HepG2 (cell line): Measurements from ENCODE around the gene REPIN1. TPM values are rescaled to one million over a fixed set of nuclear protein-coding genes. Genes with fewer than 3 reads are reported as not detected.
A peak's percentile ranks its signal among the peaks of the same experiment; 100 is the strongest.

ENCODE experiments used
- ATAC-seq: fragments of 200-7000 bp; cut with Tn5 transposase; 3 replicates; pipeline ENCODE4 v1.9.1; 2020; ENCODE audit warnings: mild to moderate bottlenecking, moderate library complexity
- BruUV-seq: library from RNA; stranded (reverse); fragments of 400-500 nt; replicated peaks from 2 replicates; lab custom pipeline; 2021; lab: Mats Ljungman, UMichigan
- CTCF ChIA-PET: fragments of 300-600 bp; formaldehyde crosslinking; extraction: SDS; loops from one replicate; lab custom pipeline; 2021; ENCODE audit warnings: low total read pairs, inconsistent platforms, low intra/inter-chr PET ratio; lab: Yijun Ruan, JAX
- POLR2A ChIA-PET: fragments of 350-600 bp; sonication (Branson Sonifier 250); formaldehyde crosslinking; loops from one replicate; lab custom pipeline; 2020; ENCODE audit warnings: antibody characterized with exemption, inconsistent platforms; lab: Yijun Ruan, JAX
- DNase-seq: peaks from one replicate; pipeline ENCODE4 v3.0.0-alpha.2; 2015; ENCODE audit warnings: low spot score
- FAIRE-seq: peaks from 3 replicates; lab custom pipeline; 2011; peaks lifted over from hg19 to GRCh38; lab: Jason Lieb, UNC
- H2AFZ ChIP-seq: one replicate; pipeline ENCODE4 v1.6.1; 2011; ENCODE audit warnings: low read length, inconsistent platforms
- H3K27ac ChIP-seq: fragments of 300-600 bp; 3 replicates; pipeline ENCODE4 v1.8.0; 2011; ENCODE audit warnings: mixed run types, mild to moderate bottlenecking, mixed read lengths, low read length, inconsistent platforms; ENCODE audit not compliant: insufficient read depth; ENCODE audit errors: extremely low read length
- H3K27me3 ChIP-seq, 2 experiments: fragments of 200-600 bp in 1 of 2; 2 replicates in 1 of 2; 3 replicates in 1 of 2; pipeline versions ENCODE4 v1.6.0 to v1.8.0; 2011; ENCODE audit warnings: low read length in 2 of 2, mild to moderate bottlenecking in 2 of 2, moderate library complexity in 2 of 2, inconsistent platforms in 1 of 2; ENCODE audit not compliant: insufficient read depth in 2 of 2, control insufficient read depth in 1 of 2
- H3K36me3 ChIP-seq, 2 experiments: fragments of 200-600 bp in 1 of 2; replicated peaks in 1 of 2; 2 replicates in 1 of 2; 3 replicates in 1 of 2; pipeline versions ENCODE4 v1.5.1 to v1.8.0; 2011; ENCODE audit warnings: low read length in 2 of 2, inconsistent platforms in 1 of 2; ENCODE audit not compliant: insufficient read depth in 2 of 2, control insufficient read depth in 1 of 2
- H3K4me1 ChIP-seq: 2 replicates; pipeline ENCODE4 v1.5.1; 2012; ENCODE audit warnings: low read length, inconsistent platforms; ENCODE audit not compliant: insufficient read depth
- H3K4me2 ChIP-seq: 2 replicates; pipeline ENCODE4 v1.6.0; 2011; ENCODE audit warnings: low read depth, low read length, inconsistent platforms
- H3K4me3 ChIP-seq, 3 experiments: fragments of 200-600 bp in 1 of 3; sonication (generic), shearing (Covaris generic) in 1 of 3; replicated peaks in 1 of 3; 2 replicates each; pipeline ENCODE4 v1.5.1; 2011 to 2016; ENCODE audit warnings: low read length in 3 of 3, inconsistent platforms in 2 of 3, low read depth in 2 of 3, mild to moderate bottlenecking in 2 of 3, control low read depth in 1 of 3, mixed read lengths in 1 of 3; ENCODE audit not compliant: insufficient read depth in 1 of 3
- H3K79me2 ChIP-seq: one replicate; pipeline ENCODE4 v1.6.1; 2011; ENCODE audit warnings: low read length, inconsistent platforms; ENCODE audit not compliant: insufficient read depth
- H3K9ac ChIP-seq: 2 replicates; pipeline ENCODE4 v1.6.0; 2011; ENCODE audit warnings: mild to moderate bottlenecking, low read depth, low read length, inconsistent platforms; ENCODE audit not compliant: insufficient read depth
- H3K9me3 ChIP-seq: 2 replicates; pipeline ENCODE4 v1.5.1; 2012; ENCODE audit warnings: mild to moderate bottlenecking, low read length
- H4K20me1 ChIP-seq: 2 replicates; pipeline ENCODE4 v1.6.0; 2011; ENCODE audit warnings: inconsistent platforms, mild to moderate bottlenecking, low read length, moderate library complexity; ENCODE audit not compliant: insufficient read depth
- AGO2 ChIP-seq: fragments of 200-400 bp; formaldehyde crosslinking; optimal IDR thresholded peaks from 2 replicates; pipeline ENCODE3; 2017; ENCODE audit warnings: mild to moderate bottlenecking, low read depth, low read length, moderate library complexity
- MBD4 ChIP-seq: IDR thresholded peaks from 2 replicates; pipeline ENCODE4 v1.6.1; 2012; ENCODE audit warnings: low read length, inconsistent platforms, borderline replicate concordance
- MEF2D ChIP-seq: sonication (generic); formaldehyde crosslinking; IDR thresholded peaks from 2 replicates; pipeline ENCODE4 v1.5.1; 2020; ENCODE audit warnings: mild to moderate bottlenecking, missing genetic modification reagents
- POLR2G ChIP-seq: fragments of 200-400 bp; formaldehyde crosslinking; IDR thresholded peaks from 2 replicates; pipeline ENCODE4 v1.6.1; 2018; ENCODE audit warnings: mild to moderate bottlenecking, low read depth, low read length, moderate library complexity
- RBM22 ChIP-seq: fragments of 200-400 bp; formaldehyde crosslinking; optimal IDR thresholded peaks from 2 replicates; pipeline ENCODE3; 2017; ENCODE audit warnings: mild to moderate bottlenecking, low read length, moderate library complexity
- TEAD3 ChIP-seq: optimal IDR thresholded peaks from 2 replicates; pipeline ENCODE3; 2016; ENCODE audit warnings: borderline replicate concordance
- ZBTB39 ChIP-seq: sonication (generic); formaldehyde crosslinking; IDR thresholded peaks from 2 replicates; pipeline ENCODE4 v1.5.0; 2020; ENCODE audit warnings: missing genetic modification reagents
- WGBS: methylation state at CpG from one replicate; pipeline ENCODE4 v1.1.6; 2017; ENCODE audit warnings: low lambda C conversion rate; 5-methylcytosine and 5-hydroxymethylcytosine counted together
- in situ Hi-C: cut with HindIII; loops from 2 replicates; pipeline ENCODE4 v1.10.0; 2017; ENCODE audit warnings: low pct_unique_long_range_greater_than_20kb; ENCODE audit not compliant: extremely low pct_ligation_motif_present
- intact Hi-C: fragments of 100-400 bp; cut with micrococcal nuclease; formaldehyde crosslinking; loops from one replicate; pipeline ENCODE4 v1.10.0; 2022; ENCODE audit not compliant: unreplicated experiment
- polyA plus RNA-seq, 8 experiments: library from polyadenylated mRNA; depleted of rRNA in 3 of 8; stranded (reverse) in 7 of 8; unstranded in 1 of 8; fragments of >200 nt; fragmentation: Illumina TruSeq in 4 of 8; extraction: Trizol in 4 of 8; gene quantifications; 2 replicates each; pipeline versions ENCODE4 v1.2.1 to v1.2.3, GENCODE V29; 2011 to 2016; ENCODE audit warnings: low read depth in 4 of 8, missing spikeins in 1 of 8, mixed read lengths in 1 of 8; ENCODE audit not compliant: insufficient read depth in 1 of 8
- total RNA-seq, 5 experiments: library from RNA; depleted of rRNA; stranded (reverse); fragments of >200 nt; fragmentation: Illumina TruSeq; extraction: Trizol; gene quantifications; 2 replicates each; pipeline ENCODE4 v1.2.3, GENCODE V29; 2016; ENCODE audit warnings: low read depth in 1 of 5

Gene REPIN1
- total and polyA plus RNA-seq, 2 of the 13 experiments (the other 11 are each of a cell fraction or from before 2014, with no cell fraction given), result 69.9 to 108 TPM

GRCh38 chr7:150332852-150333635 lies 35.6 kb upstream of the REPIN1 start (continued):
- peak; percentile 35 for TF ChIP-seq RBM22

- FAIRE-seq (no peak), DNase-seq (no peak), ATAC-seq (no peak)
- Histone ChIP-seq H3K36me3 (peaks cover 20 to 43% of the 10 kb centered on the region in 2 experiments), H4K20me1 (0 out of 2 replicates have a peak, but pooled peaks cover 2% of the 10 kb centered on the region), H3K4me2 (no peak overlapping the region), H3K79me2 (no peaks in the 10 kb centered on the region), H3K9me3 (no peaks in the 10 kb centered on the region), H3K4me1 (no peaks in the 10 kb centered on the region), H3K27ac (no peak overlapping the region), H3K27me3 (no peaks in the 10 kb centered on the region), H3K9ac (no peak overlapping the region), H3K4me3 (no peak overlapping the region), H2AFZ (no peak overlapping the region)
- intact Hi-C loops, result no loop called here
- in situ Hi-C loops, result no loop called here
- TF ChIP-seq MBD4, result no peak
- TF ChIP-seq AGO2, result peak; percentile 62
- 0 out of 2 replicates have a peak, but pooled peaks have one; percentile 36 for TF ChIP-seq POLR2G
- ChIA-PET POLR2A (no interaction called here), CTCF (no interaction called here)
- BruUV-seq, result no TSS peak
- WGBS, result 93% methylated on average over 5 of the region's 10 CpGs
These were observed 35.0 kb upstream of the REPIN1 start for GRCh38 chr7:150333659-150334058.

- no TSS peak for BruUV-seq
- TF ChIP-seq TEAD3 (CRISPR knock-in tag) (no peak), MEF2D (CRISPR knock-in tag) (no peak), ZBTB39 (no peak)
- H3K4me3 ChIP-seq, result no peak overlapping the region
- ATAC-seq (no peak), DNase-seq (no peak), FAIRE-seq (no peak)
- H3K9me3 ChIP-seq, result no peaks in the 10 kb centered on the region
- in situ Hi-C loops (no loop called here), intact Hi-C loops (no loop called here)
- ChIA-PET CTCF (no interaction called here), POLR2A (interaction anchor here (1.2 kb wide), 1 partner anchor 35 kb away, joined by 5 read pairs; the partner anchor contains the start of gene REPIN1)
- H3K79me2 ChIP-seq, result no peaks in the 10 kb centered on the region
- H2AFZ ChIP-seq, result no peak overlapping the region
- H3K9ac ChIP-seq, result no peak overlapping the region
- H3K4me1 ChIP-seq, result peaks cover 4% of the 10 kb centered on the region
- WGBS, result 97% methylated on average over 7 of the region's 8 CpGs
- H3K27ac ChIP-seq, result no peak overlapping the region
- no peak overlapping the region for H3K4me2 ChIP-seq
- H4K20me1 ChIP-seq, result peaks cover 4% of the 10 kb centered on the region; the same call in 1 of the 2 replicates
- peaks cover 16 to 38% of the 10 kb centered on the region in 2 experiments for H3K36me3 ChIP-seq
- H3K27me3 ChIP-seq, result no peaks in the 10 kb centered on the region
These were observed 34.5 kb upstream of the REPIN1 start for GRCh38 chr7:150334108-150334507.
